ENCODE measurements around the gene CEBPZOS. TPM values are rescaled to one million over a fixed set of nuclear protein-coding genes. Genes with fewer than 3 reads are reported as not detected.

Gene CEBPZOS
- total and polyA plus RNA-seq, 9 of the 15 experiments (the other 6 are each of a cell fraction or from before 2014, with no cell fraction given), result 21.7 to 64.8 (median 46.7) TPM

- H3K9ac ChIP-seq (ENCODE audit: insufficient read depth in 1 of 2, low read depth in 2 of 2, low read length in 2 of 2), result no peak overlapping the region
- CTCF ChIA-PET (ENCODE audit: low intra/inter-chr PET ratio), result no interaction called here
- H3K4me3 ChIP-seq, result no peak overlapping the region
- H3K4me1 ChIP-seq (replicated peaks in 1 of 2; ENCODE audit: control insufficient read depth in 2 of 2, insufficient read depth in 2 of 2, low read length in 2 of 2), result peaks cover 3 to 10% of the 10 kb centered on the region in 2 experiments; a peak in 3 of 5 replicates
- POLR2A ChIA-PET, result interaction anchor here (0.7 to 1.7 kb wide), 6 partner anchors 8 to 21 kb away, joined by 3 to 8 read pairs (median 4); no protein-coding TSS in a partner anchor
- H3K9me3 ChIP-seq (replicated peaks; ENCODE audit: control insufficient read depth, insufficient read depth, low read depth, low read length), result peaks cover 13% of the 10 kb centered on the region
- H2AFZ ChIP-seq (ENCODE audit: low read depth, low read length), result no peak overlapping the region
- in situ Hi-C loops (cut with MboI), result no loop called here
- intact Hi-C loops (cut with micrococcal nuclease), result no loop called here
- DNase-seq (ENCODE audit: extremely low read depth in 1 of 4, low spot score in 3 of 4) (peak in 2 of 4 experiments; percentile 14 to 23), FAIRE-seq (no peak), ATAC-seq (no peak)
- no peaks in the 10 kb centered on the region for H3K27me3 ChIP-seq (ENCODE audit: control insufficient read depth in 2 of 2, insufficient read depth in 2 of 2, low read length in 2 of 2)
- no peaks in the 10 kb centered on the region for H3K9me1 ChIP-seq (ENCODE audit: control insufficient read depth, insufficient read depth, low read length)
- no peaks in the 10 kb centered on the region for H4K20me1 ChIP-seq (replicated peaks; ENCODE audit: control insufficient read depth, insufficient read depth, low read length)
- 92% methylated on average over 1 of the region's 1 CpG for WGBS (ENCODE audit: insufficient coverage, low coverage, missing lambda C conversion rate)
- no peak overlapping the region for H3K4me2 ChIP-seq (ENCODE audit: insufficient read depth, low read length)
- H3K36me3 ChIP-seq (ENCODE audit: control insufficient read depth, insufficient read depth, low read length), result peaks cover 79% of the 10 kb centered on the region
- H3K79me2 ChIP-seq (ENCODE audit: control insufficient read depth, insufficient read depth, low read length), result peaks cover 72% of the 10 kb centered on the region
- no peak for TF ChIP-seq ZBTB9 (CRISPR knock-in tag; IDR thresholded peaks at IDR 0.05)
- no peak for TF ChIP-seq KDM5B (IDR thresholded peaks at IDR 0.05; ENCODE audit: insufficient replicate concordance, low read depth, low read length)
- TF ChIP-seq TRIM25 (IDR thresholded peaks at IDR 0.05; ENCODE audit: borderline replicate concordance), result no peak
- TF ChIP-seq ZNF592 (IDR thresholded peaks at IDR 0.05), result no peak
- no peak for TF ChIP-seq NFATC3 (IDR thresholded peaks at IDR 0.05)
- no peak for TF ChIP-seq ARHGAP35 (IDR thresholded peaks at IDR 0.05; ENCODE audit: partially characterized antibody)
- no peak for TF ChIP-seq ZNF589 (CRISPR knock-in tag; IDR thresholded peaks at IDR 0.05; ENCODE audit: low read depth)
- no peak for TF ChIP-seq ZNF174 (CRISPR knock-in tag; IDR thresholded peaks at IDR 0.05)
- H3K27ac ChIP-seq (ENCODE audit: extremely low read depth, low read depth, low read length), result peak overlapping the region; percentile 46; the same call in 1 of the 3 replicates
- BruUV-seq (replicated peaks), result no TSS peak
Observed at GRCh38 chr2:37201766-37202165, 5.5 kb downstream of the CEBPZOS start.
